GM12801 (cell line): Measurements from ENCODE around the gene HOMEZ.

Source experiments
- CTCF ChIP-seq: IDR thresholded peaks from one replicate; pipeline ENCODE4 v1.5.1; 2011; ENCODE audit warnings: control low read depth; ENCODE audit not compliant: insufficient read length; ENCODE audit errors: extremely low read depth

Gene HOMEZ

GRCh38 chr14:23296012-23296777 is 10.3 kb upstream of the HOMEZ start:
- TF ChIP-seq CTCF: no peak

- TF ChIP-seq CTCF: no peak
Measured at GRCh38 chr14:23294734-23295561, 9.0 kb upstream of the HOMEZ start.

GRCh38 chr14:23286902-23287479 is 1.1 kb upstream of the HOMEZ start:
- TF ChIP-seq CTCF: no peak

GRCh38 chr14:23285530-23286019 is 357 bp downstream of the HOMEZ start:
- TF ChIP-seq CTCF: no peak

GRCh38 chr14:23284654-23285529 is 1.0 kb downstream of the HOMEZ start:
- no peak for TF ChIP-seq CTCF

- no peak for TF ChIP-seq CTCF
Measured at GRCh38 chr14:23281247-23281646, 4.7 kb downstream of the HOMEZ start.
